Measurements from ENCODE around the gene MIB1. TPM values are rescaled to one million over a fixed set of nuclear protein-coding genes. Genes with fewer than 3 reads are reported as not detected.
A peak's percentile ranks its signal among the peaks of the same experiment; 100 is the strongest.
"Not testable (repeated sequence)": the region's sequence is repeated elsewhere in the genome, so short reads cannot be mapped to it uniquely, and the experiment has no call there.

The MIB1 gene
- total RNA-seq, 4 donors from 2014 or later: 15.7 to 31.8 (median 27.6) TPM

- in situ Hi-C loops (cut with MboI; ENCODE audit: low pct_ligation_motif_present in 1 of 4, low pct_unique_long_range_greater_than_20kb in 1 of 4, low sequenced_read_pairs in 3 of 4) (no loop called here), intact Hi-C loops (cut with DNase I; ENCODE audit: low total_unique reads) (no loop called here)
- Histone ChIP-seq H3K27ac (no peak overlapping the region), H3K27me3 (no peaks in the 10 kb centered on the region), H3K4me3 (no peak overlapping the region), H3K36me3 (no peaks in the 10 kb centered on the region), H3K9me3 (no peaks in the 10 kb centered on the region), H3K4me1 (no peaks in the 10 kb centered on the region)
- 80 to 83% methylated on average over 4 of the region's 4 CpGs for WGBS, 2 donors (ENCODE audit: low coverage in 1 of 2)
- TF ChIP-seq CTCF (IDR thresholded peaks at IDR 0.05): no peak
- TF ChIP-seq EP300 (IDR thresholded peaks at IDR 0.05; ENCODE audit: low read depth): no peak
- no peak for DNase-seq
Measured at GRCh38 chr18:21725201-21725600, 15.4 kb upstream of the MIB1 start.

GRCh38 chr18:21727702-21728101, 12.9 kb upstream of the MIB1 start:
- Histone ChIP-seq H3K27ac (no peak overlapping the region), H3K4me3 (no peak overlapping the region), H3K27me3 (no peaks in the 10 kb centered on the region), H3K36me3 (no peaks in the 10 kb centered on the region), H3K9me3 (no peaks in the 10 kb centered on the region), H3K4me1 (no peaks in the 10 kb centered on the region)
- TF ChIP-seq CTCF (IDR thresholded peaks at IDR 0.05) (no peak), EP300 (IDR thresholded peaks at IDR 0.05; ENCODE audit: low read depth) (no peak), POLR2AphosphoS5 (IDR thresholded peaks at IDR 0.05) (no peak), POLR2A (IDR thresholded peaks at IDR 0.05) (no peak)
- WGBS, 2 donors (ENCODE audit: low coverage in 1 of 2): 57 to 81% methylated on average over 2 of the region's 2 CpGs
- intact Hi-C loops (cut with DNase I; ENCODE audit: low total_unique reads): no loop called here
- no peak for DNase-seq
- in situ Hi-C loops (cut with MboI; ENCODE audit: low pct_ligation_motif_present in 1 of 4, low pct_unique_long_range_greater_than_20kb in 1 of 4, low sequenced_read_pairs in 3 of 4): no loop called here

GRCh38 chr18:21733011-21733410, 7.6 kb upstream of the MIB1 start:
- Histone ChIP-seq H3K27ac (no peak overlapping the region), H3K4me1 (peaks cover 0 to 11% (median 2%) of the 10 kb centered on the region in 4 donors), H3K27me3 (no peaks in the 10 kb centered on the region), H3K36me3 (no peaks in the 10 kb centered on the region), H3K4me3 (no peak overlapping the region), H3K9me3 (no peaks in the 10 kb centered on the region)
- no peak for DNase-seq
- in situ Hi-C loops (cut with MboI; ENCODE audit: low pct_ligation_motif_present in 1 of 4, low pct_unique_long_range_greater_than_20kb in 1 of 4, low sequenced_read_pairs in 3 of 4) (no loop called here), intact Hi-C loops (cut with DNase I; ENCODE audit: low total_unique reads) (no loop called here)
- no peak for TF ChIP-seq POLR2A (IDR thresholded peaks at IDR 0.05)
- TF ChIP-seq EP300 (IDR thresholded peaks at IDR 0.05; ENCODE audit: low read depth): no peak
- TF ChIP-seq POLR2AphosphoS5 (IDR thresholded peaks at IDR 0.05): no peak
- WGBS, 2 donors (ENCODE audit: low coverage in 1 of 2): 83 to 87% methylated on average over 4 to 5 of the region's 5 CpGs

- intact Hi-C loops (cut with DNase I; ENCODE audit: low total_unique reads): no loop called here
- DNase-seq: peak; percentile 85
- H3K4me1 ChIP-seq: peaks cover 0 to 20% (median 8%) of the 10 kb centered on the region in 4 donors
- peak overlapping the region; percentile 57 to 71 (median 68) for H3K27ac ChIP-seq
- no peaks in the 10 kb centered on the region for H3K27me3 ChIP-seq
- no peaks in the 10 kb centered on the region for H3K36me3 ChIP-seq
- WGBS, 2 donors (ENCODE audit: low coverage in 1 of 2): 53% methylated on average over 10 of the region's 12 CpGs; no CpG with 5 or more reads in 1 of the 2 donors
- no peak overlapping the region for H3K4me3 ChIP-seq
- TF ChIP-seq POLR2A (IDR thresholded peaks at IDR 0.05) (peak; percentile 17), POLR2AphosphoS5 (IDR thresholded peaks at IDR 0.05) (peak in 2 of 3 donors; percentile 14 to 22), EP300 (IDR thresholded peaks at IDR 0.05; ENCODE audit: low read depth) (no peak), CTCF (IDR thresholded peaks at IDR 0.05) (no peak)
- no peaks in the 10 kb centered on the region for H3K9me3 ChIP-seq
- in situ Hi-C loops (cut with MboI; ENCODE audit: low pct_ligation_motif_present in 1 of 4, low pct_unique_long_range_greater_than_20kb in 1 of 4, low sequenced_read_pairs in 3 of 4): no loop called here
Measured at GRCh38 chr18:21735452-21736015, 5.1 kb upstream of the MIB1 start.

GRCh38 chr18:21736926-21737325, 3.7 kb upstream of the MIB1 start:
- in situ Hi-C loops (cut with MboI; ENCODE audit: low pct_ligation_motif_present in 1 of 4, low pct_unique_long_range_greater_than_20kb in 1 of 4, low sequenced_read_pairs in 3 of 4); H3K27me3 ChIP-seq; DNase-seq; H3K9me3 ChIP-seq; H3K36me3 ChIP-seq; H3K27ac ChIP-seq; intact Hi-C loops (cut with DNase I; ENCODE audit: low total_unique reads); H3K4me3 ChIP-seq: not testable (repeated sequence)
- H3K4me1 ChIP-seq: peaks cover 0 to 22% (median 8%) of the 10 kb centered on the region in 4 donors
- 92 to 97% methylated on average over 3 to 4 of the region's 4 CpGs for WGBS, 2 donors (ENCODE audit: low coverage in 1 of 2)
